ENCODE data around the gene GALNT2.

The GALNT2 gene

DNA sequence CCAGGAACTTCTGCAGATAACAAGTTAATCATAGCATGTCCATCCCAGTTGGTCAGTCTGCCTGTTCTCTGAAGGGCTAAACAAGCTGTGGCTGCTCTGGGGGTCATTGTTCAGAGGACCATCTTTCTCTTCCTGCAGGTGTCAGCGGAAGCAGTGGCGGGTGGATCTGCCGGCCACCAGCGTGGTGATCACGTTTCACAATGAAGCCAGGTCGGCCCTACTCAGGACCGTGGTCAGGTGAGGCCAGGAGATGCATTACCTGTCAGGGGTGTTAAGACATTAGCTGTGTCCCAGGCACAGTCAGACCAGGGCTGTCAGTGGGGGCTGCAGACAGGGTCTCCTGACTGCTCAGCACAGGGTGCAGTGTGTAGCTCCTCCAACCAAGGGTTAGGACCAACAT is 168.8 kb downstream of the GALNT2 start:
- Histone ChIP-seq H3K79me2 (ENCODE audit: insufficient read depth, low read length) (no peaks in the 10 kb centered on the region), H3K27ac (ENCODE audit: low read depth, low read length) (no peak overlapping the region), H3K4me2 (ENCODE audit: low read depth, low read length, poor library complexity, severe bottlenecking) (no peak overlapping the region), H3K4me3 (ENCODE audit: insufficient read depth, low read length, poor library complexity, severe bottlenecking) (no peak overlapping the region), H3K9ac (ENCODE audit: low read length) (no peak overlapping the region), H3F3A (ENCODE audit: insufficient read depth) (no peaks in the 10 kb centered on the region), H4K20me1 (ENCODE audit: low read depth, low read length) (no peaks in the 10 kb centered on the region), H3K9me2 (replicated peaks; ENCODE audit: insufficient read depth, low read length) (no peaks in the 10 kb centered on the region), H2AFZ (ENCODE audit: low read depth, low read length, severe bottlenecking) (no peak overlapping the region), H3K36me3 (ENCODE audit: low read length) (no peaks in the 10 kb centered on the region), H3K9me3 (ENCODE audit: insufficient read depth, low read length) (no peaks in the 10 kb centered on the region), H3K27me3 (ENCODE audit: low read length) (no peaks in the 10 kb centered on the region)
- TF ChIP-seq, protein P1, sequence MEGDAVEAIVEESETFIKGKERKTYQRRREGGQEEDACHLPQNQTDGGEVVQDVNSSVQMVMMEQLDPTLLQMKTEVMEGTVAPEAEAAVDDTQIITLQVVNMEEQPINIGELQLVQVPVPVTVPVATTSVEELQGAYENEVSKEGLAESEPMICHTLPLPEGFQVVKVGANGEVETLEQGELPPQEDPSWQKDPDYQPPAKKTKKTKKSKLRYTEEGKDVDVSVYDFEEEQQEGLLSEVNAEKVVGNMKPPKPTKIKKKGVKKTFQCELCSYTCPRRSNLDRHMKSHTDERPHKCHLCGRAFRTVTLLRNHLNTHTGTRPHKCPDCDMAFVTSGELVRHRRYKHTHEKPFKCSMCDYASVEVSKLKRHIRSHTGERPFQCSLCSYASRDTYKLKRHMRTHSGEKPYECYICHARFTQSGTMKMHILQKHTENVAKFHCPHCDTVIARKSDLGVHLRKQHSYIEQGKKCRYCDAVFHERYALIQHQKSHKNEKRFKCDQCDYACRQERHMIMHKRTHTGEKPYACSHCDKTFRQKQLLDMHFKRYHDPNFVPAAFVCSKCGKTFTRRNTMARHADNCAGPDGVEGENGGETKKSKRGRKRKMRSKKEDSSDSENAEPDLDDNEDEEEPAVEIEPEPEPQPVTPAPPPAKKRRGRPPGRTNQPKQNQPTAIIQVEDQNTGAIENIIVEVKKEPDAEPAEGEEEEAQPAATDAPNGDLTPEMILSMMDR (IDR thresholded peaks at IDR 0.05; ENCODE audit: insufficient read depth, low read length, poor library complexity, severe bottlenecking) = no peak
- no peak for TF ChIP-seq EZH2phosphoT487 (conservative IDR thresholded peaks at IDR 0.05; ENCODE audit: low read length)

DNA sequence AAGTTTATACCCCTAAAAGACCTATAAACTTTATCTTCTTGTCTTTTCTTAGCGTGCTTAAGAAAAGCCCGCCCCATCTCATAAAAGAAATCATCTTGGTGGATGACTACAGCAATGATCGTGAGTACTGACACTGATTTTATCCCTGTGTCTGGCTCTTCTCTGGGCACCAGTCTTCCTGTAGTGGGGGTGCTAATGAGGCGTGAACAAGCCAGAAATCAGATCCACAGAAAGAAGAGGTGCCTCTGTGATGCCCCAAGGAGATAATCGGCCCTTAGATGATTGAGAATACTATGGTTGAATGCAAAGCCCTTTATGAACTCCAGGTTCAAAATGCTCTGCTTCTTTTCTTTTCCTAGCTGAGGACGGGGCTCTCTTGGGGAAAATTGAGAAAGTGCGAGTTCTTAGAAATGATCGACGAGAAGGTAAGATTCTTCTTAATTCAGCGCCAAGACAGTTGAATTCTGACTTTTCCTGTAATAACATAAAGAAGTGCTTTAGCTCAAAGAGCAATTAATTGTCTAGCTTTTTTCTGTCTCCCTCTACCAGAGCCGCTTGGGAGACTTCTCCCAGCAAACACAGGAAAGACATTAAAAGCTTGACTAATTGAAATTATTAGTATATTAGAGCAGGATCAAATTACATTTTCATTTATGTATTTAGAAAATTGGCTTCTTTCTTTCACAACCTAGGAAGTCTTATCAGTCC is 169.4 kb downstream of the GALNT2 start:
- Histone ChIP-seq H4K20me1 (ENCODE audit: low read depth, low read length) (no peaks in the 10 kb centered on the region), H3K9me2 (replicated peaks; ENCODE audit: insufficient read depth, low read length) (no peaks in the 10 kb centered on the region), H3K9ac (ENCODE audit: low read length) (no peak overlapping the region), H3K27ac (ENCODE audit: low read depth, low read length) (no peak overlapping the region), H3K36me3 (ENCODE audit: low read length) (no peaks in the 10 kb centered on the region), H3K79me2 (ENCODE audit: insufficient read depth, low read length) (no peaks in the 10 kb centered on the region), H3K27me3 (ENCODE audit: low read length) (no peaks in the 10 kb centered on the region), H3K4me3 (ENCODE audit: insufficient read depth, low read length, poor library complexity, severe bottlenecking) (no peak overlapping the region), H3K9me3 (ENCODE audit: insufficient read depth, low read length) (no peaks in the 10 kb centered on the region), H2AFZ (ENCODE audit: low read depth, low read length, severe bottlenecking) (no peak overlapping the region), H3F3A (ENCODE audit: insufficient read depth) (no peaks in the 10 kb centered on the region), H3K4me2 (ENCODE audit: low read depth, low read length, poor library complexity, severe bottlenecking) (no peak overlapping the region)
- no peak for TF ChIP-seq EZH2phosphoT487 (conservative IDR thresholded peaks at IDR 0.05; ENCODE audit: low read length)

DNA sequence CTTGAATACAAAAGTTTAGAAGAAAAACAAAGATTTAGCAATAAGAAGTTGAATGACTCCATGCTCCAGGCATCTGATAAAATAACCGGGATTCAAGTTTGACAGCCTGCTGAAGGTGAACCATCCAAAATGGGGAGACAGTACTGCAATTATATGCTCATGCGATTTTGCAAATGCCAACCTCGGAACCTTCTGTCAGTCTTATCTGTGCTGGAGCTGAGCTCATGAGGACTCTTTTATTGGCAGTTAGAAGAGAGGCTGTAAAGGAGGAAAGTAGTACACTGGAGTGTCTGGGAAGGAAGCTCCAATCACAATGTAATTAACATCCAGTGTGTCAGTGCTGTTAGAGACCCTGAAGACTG is 170.0 kb downstream of the GALNT2 start:
- Histone ChIP-seq H2AFZ (ENCODE audit: low read depth, low read length, severe bottlenecking) (no peak overlapping the region), H3K9ac (ENCODE audit: low read length) (no peak overlapping the region), H3K4me2 (ENCODE audit: low read depth, low read length, poor library complexity, severe bottlenecking) (no peak overlapping the region), H3F3A (ENCODE audit: insufficient read depth) (no peaks in the 10 kb centered on the region), H3K9me2 (replicated peaks; ENCODE audit: insufficient read depth, low read length) (no peaks in the 10 kb centered on the region), H3K4me3 (ENCODE audit: insufficient read depth, low read length, poor library complexity, severe bottlenecking) (no peak overlapping the region), H3K27ac (ENCODE audit: low read depth, low read length) (no peak overlapping the region), H3K36me3 (ENCODE audit: low read length) (no peaks in the 10 kb centered on the region), H4K20me1 (ENCODE audit: low read depth, low read length) (no peaks in the 10 kb centered on the region), H3K9me3 (ENCODE audit: insufficient read depth, low read length) (no peaks in the 10 kb centered on the region), H3K27me3 (ENCODE audit: low read length) (no peaks in the 10 kb centered on the region), H3K79me2 (ENCODE audit: insufficient read depth, low read length) (no peaks in the 10 kb centered on the region)
- TF ChIP-seq, protein P1 (IDR thresholded peaks at IDR 0.05; ENCODE audit: insufficient read depth, low read length, poor library complexity, severe bottlenecking) = no peak
- TF ChIP-seq EZH2phosphoT487 (conservative IDR thresholded peaks at IDR 0.05; ENCODE audit: low read length) = no peak

DNA sequence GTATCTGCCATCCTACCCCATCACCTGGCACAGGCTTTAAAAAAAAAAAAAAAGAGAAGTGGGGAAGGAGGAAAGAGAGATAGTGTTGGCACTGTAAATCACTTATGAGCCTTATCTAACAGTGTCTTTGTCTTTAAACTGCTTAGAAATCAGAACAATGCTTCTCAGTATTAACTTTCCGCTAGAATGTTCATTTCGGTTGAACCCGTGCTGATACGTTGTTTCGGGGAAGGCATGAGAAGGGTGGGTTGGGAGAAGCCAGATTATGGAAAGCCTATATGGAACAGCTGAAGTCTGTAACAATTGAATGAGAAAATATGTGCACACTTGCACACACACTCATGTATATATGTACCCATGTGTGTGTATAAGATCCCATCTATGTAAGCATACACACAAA is 170.8 kb downstream of the GALNT2 start:
- Histone ChIP-seq H3K27ac (ENCODE audit: low read depth, low read length) (no peak overlapping the region), H3K9ac (ENCODE audit: low read length) (no peak overlapping the region), H3K9me2 (replicated peaks; ENCODE audit: insufficient read depth, low read length) (no peaks in the 10 kb centered on the region), H3F3A (ENCODE audit: insufficient read depth) (no peaks in the 10 kb centered on the region), H3K27me3 (ENCODE audit: low read length) (no peaks in the 10 kb centered on the region), H3K79me2 (ENCODE audit: insufficient read depth, low read length) (no peaks in the 10 kb centered on the region), H3K4me2 (ENCODE audit: low read depth, low read length, poor library complexity, severe bottlenecking) (no peak overlapping the region), H2AFZ (ENCODE audit: low read depth, low read length, severe bottlenecking) (no peak overlapping the region), H3K4me3 (ENCODE audit: insufficient read depth, low read length, poor library complexity, severe bottlenecking) (no peak overlapping the region), H3K36me3 (ENCODE audit: low read length) (no peaks in the 10 kb centered on the region), H3K9me3 (ENCODE audit: insufficient read depth, low read length) (no peaks in the 10 kb centered on the region), H4K20me1 (ENCODE audit: low read depth, low read length) (no peaks in the 10 kb centered on the region)
- no peak for TF ChIP-seq EZH2phosphoT487 (conservative IDR thresholded peaks at IDR 0.05; ENCODE audit: low read length)
- TF ChIP-seq, protein P1 (IDR thresholded peaks at IDR 0.05; ENCODE audit: insufficient read depth, low read length, poor library complexity, severe bottlenecking) = no peak
